Body of pancreas (tissue), 4 donors: ENCODE measurements around the gene APBA2. TPM values are rescaled to one million over a fixed set of nuclear protein-coding genes. Genes with fewer than 3 reads are reported as not detected.

ENCODE experiments used
- ATAC-seq: fragments of 150-250 bp; one replicate; pipeline ENCODE4 v1.9.1; 2016
- DNase-seq, 4 donors: peaks; one replicate each; pipeline ENCODE4 v3.0.0-alpha.2; 2019
- H3K27ac ChIP-seq, 4 donors: fragments of 200-600 bp; sonication (generic); 1 replicate in 3 of 4; 2 replicates in 1 of 4; pipeline versions ENCODE4 v1.5.1 to v1.6.1; 2016 to 2019; ENCODE audit warnings: mild to moderate bottlenecking in 1 of 4, mixed read lengths in 1 of 4, moderate library complexity in 1 of 4
- H3K27me3 ChIP-seq, 2 donors: fragments of 200-600 bp; sonication (generic); one replicate each; pipeline ENCODE4 v1.6.0; 2016; ENCODE audit warnings: mild to moderate bottlenecking in 1 of 2
- H3K36me3 ChIP-seq, 2 donors: fragments of 200-600 bp; sonication (generic); replicated peaks in 1 of 2; 2 replicates each; pipeline ENCODE4 v1.5.1; 2016; ENCODE audit warnings: low read depth in 2 of 2; ENCODE audit not compliant: insufficient read depth in 1 of 2
- H3K4me1 ChIP-seq: fragments of 200-600 bp; sonication (generic); one replicate; pipeline ENCODE4 v1.6.0; 2016
- H3K4me3 ChIP-seq, 2 donors: fragments of 200-600 bp; sonication (generic); 1 replicate in 1 of 2; 2 replicates in 1 of 2; pipeline ENCODE4 v1.5.1; 2016 to 2019
- H3K9me3 ChIP-seq, 3 donors: fragments of 200-600 bp; sonication (generic); 1 replicate in 2 of 3; 2 replicates in 1 of 3; pipeline ENCODE4 v1.5.1; 2016
- POLR2A ChIP-seq, 3 donors: fragments of 450-650 bp; IDR thresholded peaks; one replicate each; pipeline ENCODE4 v1.6.1; 2016; ENCODE audit warnings: antibody characterized with exemption in 3 of 3, mild to moderate bottlenecking in 2 of 3
- WGBS, 2 donors: methylation state at CpG; one replicate each; pipeline ENCODE4 v1.1.5; 2017; 5-methylcytosine and 5-hydroxymethylcytosine counted together
- intact Hi-C: fragments of 100-400 bp; cut with DNase I; formaldehyde crosslinking; loops from one replicate; pipeline ENCODE4 v1.15.1; 2023
- total RNA-seq, 2 donors: library from RNA; depleted of rRNA; stranded (reverse); fragments of >200 nt; gene quantifications; one replicate each; pipeline ENCODE4 v1.1.0, GENCODE V29; 2016
- TF ChIP-seq, protein P1 (sequence below), 7 experiments: fragments of 450-650 bp in 4 of 7; fragments of 200-600 bp in 3 of 7; sonication (generic) in 3 of 7; IDR thresholded peaks; one replicate each; pipeline ENCODE4 v1.5.1; 2016 to 2019; ENCODE audit warnings: antibody characterized with exemption in 7 of 7

Gene APBA2
- total RNA-seq, 2 donors from 2014 or later, result 13.2 to 29.0 TPM

DNA sequence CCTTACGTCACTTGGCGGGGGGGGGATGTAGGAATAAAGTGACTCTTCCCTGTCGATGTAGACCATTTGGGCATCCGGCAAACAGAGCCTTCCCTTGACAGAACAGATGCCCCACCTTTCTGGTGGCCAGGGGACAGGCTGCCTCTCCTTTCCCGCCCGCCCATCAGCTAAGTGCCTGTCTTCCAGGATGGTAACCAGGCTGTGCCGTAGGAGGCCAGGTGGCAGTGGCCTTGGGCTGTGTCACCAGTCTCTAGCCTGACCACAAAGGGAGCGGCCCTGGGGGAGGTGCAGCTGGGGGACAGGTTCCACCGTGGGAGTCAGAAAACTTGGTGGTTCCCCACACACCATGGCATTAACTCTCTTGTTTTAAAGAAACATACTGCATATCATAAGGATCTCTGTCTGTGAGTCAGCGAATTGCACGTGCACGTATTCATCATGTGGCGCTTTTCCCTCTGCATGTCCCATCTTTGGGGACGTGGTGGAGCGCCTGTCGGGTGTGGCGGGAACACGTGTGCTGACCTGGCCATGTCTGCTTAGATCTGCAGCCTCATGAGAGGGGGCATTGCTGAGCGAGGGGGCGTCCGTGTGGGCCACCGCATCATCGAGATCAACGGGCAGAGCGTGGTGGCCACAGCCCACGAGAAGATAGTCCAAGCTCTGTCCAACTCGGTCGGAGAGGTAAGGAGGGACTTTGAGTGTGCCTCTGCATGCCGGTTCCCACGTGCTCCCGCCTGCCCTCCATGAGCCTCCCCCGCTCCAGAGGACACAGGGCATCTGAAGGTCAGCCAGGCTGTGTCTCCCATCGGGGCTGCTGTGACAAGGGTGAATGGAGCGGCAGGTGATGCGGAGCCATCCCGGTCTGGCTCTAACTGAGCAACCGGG lies 227.8 kb downstream of the APBA2 start:
- intact Hi-C loops, result no loop called here
- Histone ChIP-seq H3K4me3 (no peak overlapping the region), H3K36me3 (no peaks in the 10 kb centered on the region), H3K9me3 (no peaks in the 10 kb centered on the region), H3K4me1 (no peaks in the 10 kb centered on the region), H3K27me3 (no peaks in the 10 kb centered on the region), H3K27ac (no peak overlapping the region)
- WGBS, 2 donors, result 82 to 85% methylated on average over 16 to 37 of the region's 37 CpGs
- DNase-seq (no peak), ATAC-seq (no peak)
- TF ChIP-seq, protein P1, sequence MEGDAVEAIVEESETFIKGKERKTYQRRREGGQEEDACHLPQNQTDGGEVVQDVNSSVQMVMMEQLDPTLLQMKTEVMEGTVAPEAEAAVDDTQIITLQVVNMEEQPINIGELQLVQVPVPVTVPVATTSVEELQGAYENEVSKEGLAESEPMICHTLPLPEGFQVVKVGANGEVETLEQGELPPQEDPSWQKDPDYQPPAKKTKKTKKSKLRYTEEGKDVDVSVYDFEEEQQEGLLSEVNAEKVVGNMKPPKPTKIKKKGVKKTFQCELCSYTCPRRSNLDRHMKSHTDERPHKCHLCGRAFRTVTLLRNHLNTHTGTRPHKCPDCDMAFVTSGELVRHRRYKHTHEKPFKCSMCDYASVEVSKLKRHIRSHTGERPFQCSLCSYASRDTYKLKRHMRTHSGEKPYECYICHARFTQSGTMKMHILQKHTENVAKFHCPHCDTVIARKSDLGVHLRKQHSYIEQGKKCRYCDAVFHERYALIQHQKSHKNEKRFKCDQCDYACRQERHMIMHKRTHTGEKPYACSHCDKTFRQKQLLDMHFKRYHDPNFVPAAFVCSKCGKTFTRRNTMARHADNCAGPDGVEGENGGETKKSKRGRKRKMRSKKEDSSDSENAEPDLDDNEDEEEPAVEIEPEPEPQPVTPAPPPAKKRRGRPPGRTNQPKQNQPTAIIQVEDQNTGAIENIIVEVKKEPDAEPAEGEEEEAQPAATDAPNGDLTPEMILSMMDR (IDR thresholded peaks at IDR 0.05), result no peak
- TF ChIP-seq POLR2A (IDR thresholded peaks at IDR 0.05), result no peak

GRCh38 chr15:29114221-29115092 lies 228.7 kb downstream of the APBA2 start:
- no peak for ATAC-seq

GRCh38 chr15:29115093-29115991 lies 229.6 kb downstream of the APBA2 start:
- Histone ChIP-seq H3K27me3 (no peaks in the 10 kb centered on the region), H3K9me3 (no peaks in the 10 kb centered on the region), H3K36me3 (no peaks in the 10 kb centered on the region), H3K4me1 (no peaks in the 10 kb centered on the region), H3K27ac (no peak overlapping the region), H3K4me3 (no peak overlapping the region)
- DNase-seq (no peak), ATAC-seq (no peak)
- TF ChIP-seq, protein P1 (IDR thresholded peaks at IDR 0.05), result peak in 2 of 7 experiments; percentile 19 to 21
- TF ChIP-seq POLR2A (IDR thresholded peaks at IDR 0.05), result no peak
- intact Hi-C loops, result no loop called here
- WGBS, 2 donors, result 29 to 44% methylated on average over 29 to 44 of the region's 46 CpGs

More at GRCh38 chr15:29114221-29115092, 228.7 kb downstream of the APBA2 start:
- Histone ChIP-seq H3K36me3 (no peaks in the 10 kb centered on the region), H3K9me3 (no peaks in the 10 kb centered on the region), H3K27ac (no peak overlapping the region), H3K4me3 (no peak overlapping the region), H3K4me1 (no peaks in the 10 kb centered on the region), H3K27me3 (no peaks in the 10 kb centered on the region)
- 60 to 64% methylated on average over 18 of the region's 18 CpGs for WGBS, 2 donors
- intact Hi-C loops, result no loop called here
- DNase-seq, result no peak
- TF ChIP-seq POLR2A (IDR thresholded peaks at IDR 0.05), result no peak
- TF ChIP-seq, protein P1 (IDR thresholded peaks at IDR 0.05), result no peak

- ATAC-seq (no peak), DNase-seq (no peak)
- 88 to 92% methylated on average over 25 to 30 of the region's 32 CpGs for WGBS, 2 donors
- Histone ChIP-seq H3K36me3 (no peaks in the 10 kb centered on the region), H3K4me3 (no peak overlapping the region), H3K9me3 (no peaks in the 10 kb centered on the region), H3K27me3 (no peaks in the 10 kb centered on the region), H3K4me1 (no peaks in the 10 kb centered on the region), H3K27ac (no peak overlapping the region)
- TF ChIP-seq, protein P1 (IDR thresholded peaks at IDR 0.05), result no peak
- TF ChIP-seq POLR2A (IDR thresholded peaks at IDR 0.05), result no peak
- intact Hi-C loops, result no loop called here
Observed at GRCh38 chr15:29116970-29117700, 231.4 kb downstream of the APBA2 start.
